WTC11 (cell line): ENCODE results near the gene RBM28. TPM values are rescaled to one million over a fixed set of nuclear protein-coding genes. Genes with fewer than 3 reads are reported as not detected.

Experiments used
- ATAC-seq: fragments of 200-7000 bp; cut with Tn5 transposase; 2 replicates; pipeline ENCODE4 v1.10.0; 2021; ENCODE audit warnings: mild to moderate bottlenecking, moderate library complexity
- CTCF ChIA-PET: fragments of 300-600 bp; sonication (Branson Sonifier 250); formaldehyde crosslinking; loops from one replicate; lab custom pipeline; 2021; ENCODE audit warnings: antibody characterized with exemption; lab: Charles Lee
- POLR2A ChIA-PET: fragments of 350-600 bp; sonication (Branson Sonifier 250); formaldehyde crosslinking; loops from one replicate; lab custom pipeline; 2021; ENCODE audit warnings: antibody characterized with exemption; lab: Charles Lee
- DNase-seq: peaks from one replicate; pipeline ENCODE4 v3.0.0; 2021; ENCODE audit warnings: low spot score
- H3K27ac Mint-ChIP-seq: 2 replicates; pipeline ENCODE4 v1.8.0; 2021; ENCODE audit warnings: mixed read lengths
- H3K27me3 Mint-ChIP-seq: 2 replicates; pipeline ENCODE4 v1.8.0; 2021; ENCODE audit warnings: low read depth, mild to moderate bottlenecking, moderate library complexity, mixed read lengths
- H3K36me3 Mint-ChIP-seq: 2 replicates; pipeline ENCODE4 v1.8.0; 2021; ENCODE audit warnings: mixed read lengths
- H3K4me1 Mint-ChIP-seq: 2 replicates; pipeline ENCODE4 v1.8.0; 2022; ENCODE audit warnings: mixed read lengths
- H3K4me3 Mint-ChIP-seq: 2 replicates; pipeline ENCODE4 v1.8.0; 2021; ENCODE audit warnings: mild to moderate bottlenecking, moderate library complexity, mixed read lengths
- H3K9me3 Mint-ChIP-seq: 2 replicates; pipeline ENCODE4 v1.8.0; 2021; ENCODE audit warnings: mixed read lengths
- AFF4 ChIP-seq: sonication (generic); formaldehyde crosslinking; IDR thresholded peaks from 2 replicates; pipeline ENCODE4 v1.8.1; 2023; ENCODE audit warnings: mild to moderate bottlenecking, missing genetic modification reagents, borderline replicate concordance
- ARID4B ChIP-seq: sonication (generic); formaldehyde crosslinking; IDR thresholded peaks from 2 replicates; pipeline ENCODE4 v1.8.0; 2023; ENCODE audit warnings: missing genetic modification reagents, mild to moderate bottlenecking, borderline replicate concordance
- ATF1 ChIP-seq: sonication (generic); formaldehyde crosslinking; IDR thresholded peaks from 2 replicates; pipeline ENCODE4 v1.8.1; 2023; ENCODE audit warnings: mild to moderate bottlenecking, moderate library complexity, missing genetic modification reagents
- CBFB ChIP-seq: sonication (generic); formaldehyde crosslinking; IDR thresholded peaks from 2 replicates; pipeline ENCODE4 v1.8.1; 2022; ENCODE audit warnings: mild to moderate bottlenecking, low read depth, missing genetic modification reagents
- CTCF ChIP-seq: fragments of 200-600 bp; IDR thresholded peaks from 2 replicates; pipeline ENCODE4 v1.8.0; 2022; ENCODE audit warnings: antibody characterized with exemption
- EMX1 ChIP-seq: fragments of 250-450 bp; sonication (Bioruptor Pico); IDR thresholded peaks from 2 replicates; pipeline ENCODE4 v1.8.0; 2021; ENCODE audit warnings: mild to moderate bottlenecking
- GABPB1 ChIP-seq: sonication (generic); formaldehyde crosslinking; IDR thresholded peaks from 2 replicates; pipeline ENCODE4 v1.8.1; 2023; ENCODE audit warnings: mild to moderate bottlenecking, missing genetic modification reagents
- MLX ChIP-seq: sonication (generic); formaldehyde crosslinking; IDR thresholded peaks from 2 replicates; pipeline ENCODE4 v1.8.1; 2023; ENCODE audit warnings: mild to moderate bottlenecking, missing genetic modification reagents, moderate library complexity
- NR2C2 ChIP-seq: sonication (generic); formaldehyde crosslinking; IDR thresholded peaks from 2 replicates; pipeline ENCODE4 v1.8.0; 2022; ENCODE audit warnings: mild to moderate bottlenecking, missing genetic modification reagents
- SMAD4 ChIP-seq: sonication (generic); formaldehyde crosslinking; IDR thresholded peaks from 2 replicates; pipeline ENCODE4 v1.8.0; 2022; ENCODE audit warnings: mild to moderate bottlenecking, missing genetic modification reagents
- STAT6 ChIP-seq: sonication (generic); formaldehyde crosslinking; conservative IDR thresholded peaks from 2 replicates; pipeline ENCODE4 v1.8.1; 2023; ENCODE audit warnings: mild to moderate bottlenecking, low read depth, missing genetic modification reagents, moderate library complexity
- USF2 ChIP-seq: sonication (generic); formaldehyde crosslinking; IDR thresholded peaks from 2 replicates; pipeline ENCODE4 v1.8.1; 2023; ENCODE audit warnings: mild to moderate bottlenecking, missing genetic modification reagents, moderate library complexity
- ZMAT4 ChIP-seq: fragments of 250-450 bp; sonication (Bioruptor Pico); IDR thresholded peaks from 2 replicates; pipeline ENCODE4 v1.9.0; 2021; ENCODE audit warnings: mild to moderate bottlenecking
- ZNF138 ChIP-seq: sonication (generic); formaldehyde crosslinking; conservative IDR thresholded peaks from 2 replicates; pipeline ENCODE4 v1.8.1; 2022; ENCODE audit warnings: mild to moderate bottlenecking, moderate library complexity, missing genetic modification reagents
- ZNF317 ChIP-seq: sonication (generic); formaldehyde crosslinking; IDR thresholded peaks from 2 replicates; pipeline ENCODE4 v1.8.1; 2023; ENCODE audit warnings: low read depth, mild to moderate bottlenecking, moderate library complexity, missing genetic modification reagents, borderline replicate concordance
- ZNF512 ChIP-seq: sonication (generic); formaldehyde crosslinking; IDR thresholded peaks from 2 replicates; pipeline ENCODE4 v1.8.1; 2022; ENCODE audit warnings: missing genetic modification reagents, borderline replicate concordance
- total RNA-seq: library from RNA; stranded (reverse); gene quantifications from 3 replicates; pipeline ENCODE4 v1.2.3, GENCODE V29; 2021

The RBM28 gene
- total RNA-seq, 1 experiment from 2014 or later, result 66.1 TPM

- Mint-ChIP-seq H3K27me3 (no peaks in the 10 kb centered on the region), H3K9me3 (no peaks in the 10 kb centered on the region), H3K27ac (no peak overlapping the region), H3K36me3 (peaks cover 85% of the 10 kb centered on the region), H3K4me1 (no peaks in the 10 kb centered on the region), H3K4me3 (no peak overlapping the region)
- POLR2A ChIA-PET, result no interaction called here
- CTCF ChIA-PET, result interaction anchor here (1.0 kb wide), 1 partner anchor 38 kb away, joined by 4 read pairs; no protein-coding TSS in a partner anchor
- no peak for ATAC-seq
- no peak for DNase-seq
- no peak for TF ChIP-seq ATF1 (CRISPR knock-in tag)
- TF ChIP-seq USF2 (CRISPR knock-in tag), result no peak
- no peak for TF ChIP-seq NR2C2 (CRISPR knock-in tag)
- TF ChIP-seq CTCF, result no peak
- no peak for TF ChIP-seq CBFB (CRISPR knock-in tag)
- no peak for TF ChIP-seq MLX
- TF ChIP-seq ZMAT4, result no peak
- TF ChIP-seq STAT6 (CRISPR knock-in tag), result no peak
- no peak for TF ChIP-seq ZNF138 (CRISPR knock-in tag)
These were observed 33.7 kb downstream of the RBM28 start for GRCh38 chr7:128309976-128310375.

GRCh38 chr7:128309124-128309523 lies 34.6 kb downstream of the RBM28 start:
- ATAC-seq, result no peak
- DNase-seq, result no peak
- ChIA-PET POLR2A (no interaction called here), CTCF (interaction anchor here (1.0 kb wide), 1 partner anchor 37 kb away, joined by 4 read pairs; no protein-coding TSS in a partner anchor)
- H3K9me3 Mint-ChIP-seq, result no peaks in the 10 kb centered on the region
- H3K27ac Mint-ChIP-seq, result no peak overlapping the region
- no peaks in the 10 kb centered on the region for H3K4me1 Mint-ChIP-seq
- no peak overlapping the region for H3K4me3 Mint-ChIP-seq
- H3K27me3 Mint-ChIP-seq, result no peaks in the 10 kb centered on the region
- peaks cover 79% of the 10 kb centered on the region for H3K36me3 Mint-ChIP-seq
- TF ChIP-seq ZNF512 (CRISPR knock-in tag) (no peak), EMX1 (CRISPR knock-in tag) (no peak), GABPB1 (no peak), SMAD4 (CRISPR knock-in tag) (no peak), AFF4 (no peak), ARID4B (CRISPR knock-in tag) (no peak), ZNF317 (CRISPR knock-in tag) (no peak)
